ENCODE measurements around the gene TGFBR1.

GRCh38 chr9:99073985-99074901 lies 30.7 kb upstream of the TGFBR1 start:
- no peak for TF ChIP-seq CTCF (conservative IDR thresholded peaks at IDR 0.05; ENCODE audit: low read length)
- TF ChIP-seq EZH2phosphoT487 (IDR thresholded peaks at IDR 0.05; ENCODE audit: borderline replicate concordance): no peak

All from Loucy (cell line).